H1 (cell line): Measurements from ENCODE around the gene PTGES. TPM values are rescaled to one million over a fixed set of nuclear protein-coding genes. Genes with fewer than 3 reads are reported as not detected.

ENCODE experiments used
- CTCF ChIA-PET: fragments of 300-600 bp; sonication (Branson Sonifier 250); formaldehyde crosslinking; loops from one replicate; lab custom pipeline; 2021; ENCODE audit not compliant: partially characterized antibody; lab: Charles Lee
- POLR2A ChIA-PET: fragments of 300-600 bp; sonication (Branson Sonifier 250); formaldehyde crosslinking; loops from one replicate; lab custom pipeline; 2021; ENCODE audit warnings: inconsistent platforms; ENCODE audit not compliant: partially characterized antibody; lab: Charles Lee
- DNase-seq, 2 experiments: peaks; one replicate each; pipeline versions ENCODE4 v3.0.0 to v3.0.0-alpha.2; 2010 to 2022; ENCODE audit warnings: low spot score in 2 of 2, low read depth in 1 of 2, mixed read lengths in 1 of 2
- FAIRE-seq: peaks from 2 replicates; lab custom pipeline; 2011; peaks lifted over from hg19 to GRCh38; lab: Jason Lieb, UNC
- H2AFZ ChIP-seq: 2 replicates; pipeline ENCODE4 v1.8.1; 2012; ENCODE audit warnings: low read length, inconsistent platforms
- H2AK5ac ChIP-seq: 2 replicates; pipeline ENCODE4 v1.6.1; 2013; ENCODE audit warnings: low read depth, low read length
- H2BK120ac ChIP-seq: replicated peaks from 2 replicates; pipeline ENCODE3; 2013; ENCODE audit warnings: low read depth, low read length, inconsistent platforms
- H2BK12ac ChIP-seq: 2 replicates; pipeline ENCODE4 v1.6.1; 2013; ENCODE audit warnings: low read depth, low read length
- H2BK15ac ChIP-seq: 2 replicates; pipeline ENCODE4 v1.6.1; 2013; ENCODE audit warnings: low read length
- H2BK20ac ChIP-seq: 2 replicates; pipeline ENCODE4 v1.6.1; 2013; ENCODE audit warnings: low read length
- H2BK5ac ChIP-seq: 2 replicates; pipeline ENCODE4 v1.6.1; 2013; ENCODE audit warnings: low read depth, low read length
- H3K14ac ChIP-seq: 2 replicates; pipeline ENCODE4 v1.6.1; 2013; ENCODE audit warnings: inconsistent platforms; ENCODE audit not compliant: insufficient read length
- H3K18ac ChIP-seq: 2 replicates; pipeline ENCODE4 v1.6.1; 2013; ENCODE audit warnings: low read length; ENCODE audit errors: extremely low read depth
- H3K23ac ChIP-seq: 2 replicates; pipeline ENCODE4 v1.6.1; 2013; ENCODE audit warnings: inconsistent platforms; ENCODE audit not compliant: insufficient read length
- H3K23me2 ChIP-seq: 2 replicates; pipeline ENCODE4 v1.6.1; 2013; ENCODE audit warnings: low read depth, low read length
- H3K27ac ChIP-seq: 2 replicates; pipeline ENCODE4 v1.6.1; 2011; ENCODE audit warnings: low read depth, low read length, inconsistent platforms
- H3K27me3 ChIP-seq, 4 experiments: replicated peaks in 1 of 4; 1 replicate in 1 of 4; 2 replicates in 3 of 4; pipeline versions ENCODE4 v1.6.1 to v1.8.1; 2011 to 2013; ENCODE audit warnings: low read length in 3 of 4, mild to moderate bottlenecking in 3 of 4, inconsistent platforms in 2 of 4, mixed read lengths in 2 of 4, moderate library complexity in 1 of 4; ENCODE audit not compliant: control insufficient read depth in 3 of 4, insufficient read depth in 3 of 4; ENCODE audit errors: extremely low read depth in 1 of 4
- H3K36me3 ChIP-seq, 4 experiments: 2 replicates each; pipeline versions ENCODE4 v1.6.1 to v1.8.1; 2011 to 2013; ENCODE audit warnings: mild to moderate bottlenecking in 4 of 4, low read length in 3 of 4, moderate library complexity in 2 of 4, control low read depth in 1 of 4, inconsistent platforms in 1 of 4; ENCODE audit not compliant: insufficient read depth in 4 of 4, control insufficient read depth in 2 of 4
- H3K4ac ChIP-seq: replicated peaks from 2 replicates; pipeline ENCODE3; 2013; ENCODE audit warnings: low read length, low read depth, mixed read lengths, inconsistent platforms; ENCODE audit not compliant: insufficient read length
- H3K4me1 ChIP-seq, 4 experiments: replicated peaks in 1 of 4; 1 replicate in 1 of 4; 2 replicates in 3 of 4; pipeline versions ENCODE4 v1.6.1 to v1.8.1; 2011 to 2013; ENCODE audit warnings: low read length in 3 of 4, inconsistent platforms in 2 of 4, mixed read lengths in 1 of 4; ENCODE audit not compliant: insufficient read depth in 4 of 4, control insufficient read depth in 3 of 4
- H3K4me2 ChIP-seq, 2 experiments: 2 replicates each; pipeline versions ENCODE4 v1.6.1 to v1.8.1; 2011 to 2013; ENCODE audit warnings: low read depth in 2 of 2, low read length in 2 of 2, control low read depth in 1 of 2, inconsistent platforms in 1 of 2, mild to moderate bottlenecking in 1 of 2; ENCODE audit not compliant: insufficient read depth in 1 of 2
- H3K4me3 ChIP-seq, 4 experiments: fragments of 200-600, 300-600 bp in 1 of 4; sonication (generic), shearing (Covaris generic), sonication (Bioruptor Twin) in 1 of 4; 2 replicates each; pipeline versions ENCODE4 v1.5.1 to v1.8.1; 2011 to 2016; ENCODE audit warnings: low read length in 4 of 4, low read depth in 3 of 4, control low read depth in 2 of 4, inconsistent platforms in 2 of 4, mild to moderate bottlenecking in 2 of 4, mixed read lengths in 1 of 4, moderate library complexity in 1 of 4; ENCODE audit not compliant: insufficient read depth in 2 of 4; ENCODE audit errors: extremely low read depth in 1 of 4
- H3K56ac ChIP-seq: replicated peaks from 2 replicates; pipeline ENCODE3; 2013; ENCODE audit warnings: low read depth, mild to moderate bottlenecking, mixed read lengths, low read length, inconsistent platforms; ENCODE audit not compliant: insufficient read length
- H3K79me1 ChIP-seq: 2 replicates; pipeline ENCODE4 v1.6.1; 2013; ENCODE audit warnings: low read depth, low read length, control low read depth
- H3K79me2 ChIP-seq, 2 experiments: 2 replicates each; pipeline versions ENCODE4 v1.6.1 to v1.8.1; 2012 to 2013; ENCODE audit warnings: low read length in 2 of 2, mild to moderate bottlenecking in 2 of 2, inconsistent platforms in 1 of 2; ENCODE audit not compliant: insufficient read depth in 2 of 2, control insufficient read depth in 1 of 2
- H3K9ac ChIP-seq, 4 experiments: replicated peaks in 1 of 4; 1 replicate in 1 of 4; 2 replicates in 3 of 4; pipeline versions ENCODE4 v1.6.1 to v1.8.1; 2011 to 2013; ENCODE audit warnings: low read depth in 3 of 4, low read length in 3 of 4, control low read depth in 2 of 4, mild to moderate bottlenecking in 2 of 4, moderate library complexity in 2 of 4, inconsistent platforms in 1 of 4; ENCODE audit errors: extremely low read depth in 1 of 4
- H3K9me3 ChIP-seq, 2 experiments: 2 replicates each; pipeline versions ENCODE4 v1.6.1 to v1.8.1; 2012 to 2013; ENCODE audit warnings: mild to moderate bottlenecking in 2 of 2, moderate library complexity in 2 of 2, control low read depth in 1 of 2, inconsistent platforms in 1 of 2, low read depth in 1 of 2, low read length in 1 of 2, mixed read lengths in 1 of 2; ENCODE audit not compliant: insufficient read depth in 2 of 2
- H4K20me1 ChIP-seq, 2 experiments: replicated peaks in 1 of 2; 2 replicates each; pipeline versions ENCODE3 to v1.8.1; 2011 to 2013; ENCODE audit warnings: inconsistent platforms in 2 of 2, low read length in 2 of 2, mild to moderate bottlenecking in 1 of 2; ENCODE audit not compliant: insufficient read depth in 2 of 2, control insufficient read depth in 1 of 2
- H4K5ac ChIP-seq: 2 replicates; pipeline ENCODE4 v1.6.1; 2013; ENCODE audit warnings: low read length, low read depth, mixed read lengths, inconsistent platforms; ENCODE audit not compliant: insufficient read length
- H4K8ac ChIP-seq: 2 replicates; pipeline ENCODE4 v1.8.0; 2013; ENCODE audit warnings: mild to moderate bottlenecking, moderate library complexity, low read length, inconsistent platforms; ENCODE audit not compliant: insufficient read depth; ENCODE audit errors: extremely low read depth
- H4K91ac ChIP-seq: replicated peaks from 2 replicates; pipeline ENCODE3; 2013; ENCODE audit warnings: low read length, mixed read lengths, inconsistent platforms; ENCODE audit not compliant: insufficient read length
- CHD2 ChIP-seq: IDR thresholded peaks from 2 replicates; pipeline ENCODE4 v1.6.1; 2012; ENCODE audit warnings: low read length, improper control_type of control experiment
- CREB1 ChIP-seq: IDR thresholded peaks from 2 replicates; pipeline ENCODE4 v1.6.1; 2012; ENCODE audit warnings: inconsistent platforms
- POLR2A ChIP-seq, 2 experiments: IDR thresholded peaks; 1 replicate in 1 of 2; 2 replicates in 1 of 2; pipeline ENCODE4 v1.6.1; 2011; ENCODE audit warnings: low read depth in 2 of 2, low read length in 2 of 2, mild to moderate bottlenecking in 2 of 2; ENCODE audit errors: control extremely low read depth in 1 of 2
- RNF2 ChIP-seq: fragments of 200-900, 300-1000 bp; sonication (generic); IDR thresholded peaks from 2 replicates; pipeline ENCODE4 v1.7.1; 2016; ENCODE audit warnings: borderline replicate concordance, low read depth, mild to moderate bottlenecking, antibody characterized with exemption, low read length; ENCODE audit not compliant: poor library complexity, severe bottlenecking; ENCODE audit errors: missing control alignments
- SRF ChIP-seq: IDR thresholded peaks from 2 replicates; pipeline ENCODE4 v1.6.1; 2011; ENCODE audit warnings: mild to moderate bottlenecking, low read depth, low read length, moderate library complexity
- TBP ChIP-seq: IDR thresholded peaks from 2 replicates; pipeline ENCODE4 v1.6.1; 2011; ENCODE audit warnings: low read depth, low read length, improper control_type of control experiment
- WGBS, 2 experiments: shearing (Covaris generic) in 1 of 2; methylation state at CpG; one replicate each; pipeline versions ENCODE4 v1.1.6 to v1.1.7; 2013 to 2015; ENCODE audit warnings: low lambda C conversion rate in 2 of 2, mixed read lengths in 2 of 2, inconsistent platforms in 1 of 2, low coverage in 1 of 2, missing lambda C conversion rate in 1 of 2; ENCODE audit not compliant: insufficient replicate concordance in 2 of 2, insufficient coverage in 1 of 2, insufficient read length in 1 of 2; ENCODE audit errors: extremely low coverage in 1 of 2, missing lambda C conversion rate in 1 of 2; 5-methylcytosine and 5-hydroxymethylcytosine counted together
- polyA plus RNA-seq, 7 experiments: library from polyadenylated mRNA; depleted of rRNA in 3 of 7; stranded (reverse) in 5 of 7; unstranded in 2 of 7; fragments of >200 nt in 5 of 7; fragments of 200-250 nt in 2 of 7; gene quantifications; 1 replicate in 5 of 7; 2 replicates in 1 of 7; 4 replicates in 1 of 7; pipeline versions ENCODE4 v1.2.1 to v1.2.3, GENCODE V29; 2011 to 2013; ENCODE audit warnings: missing spikeins in 2 of 7, mixed read lengths in 2 of 7
- total RNA-seq: library from RNA; stranded (reverse); fragmentation: NEBNext Ultra II Directional; extraction: Animal tissue kit (Norgen Biotek cat#: 25700); gene quantifications from 2 replicates; pipeline ENCODE4 v1.2.1, GENCODE V29; 2021
- TF ChIP-seq, protein P1 (sequence below): IDR thresholded peaks from 2 replicates; pipeline ENCODE4 v1.6.1; 2012; ENCODE audit warnings: inconsistent platforms
- TF ChIP-seq, protein P2 (sequence below): IDR thresholded peaks from 2 replicates; pipeline ENCODE4 v1.6.1; 2012; ENCODE audit warnings: inconsistent platforms

Gene PTGES
- total and polyA plus RNA-seq, 2 of the 8 experiments (the other 6 are each of a cell fraction or from before 2014, with no cell fraction given), result 3.2 to 5.1 TPM

DNA sequence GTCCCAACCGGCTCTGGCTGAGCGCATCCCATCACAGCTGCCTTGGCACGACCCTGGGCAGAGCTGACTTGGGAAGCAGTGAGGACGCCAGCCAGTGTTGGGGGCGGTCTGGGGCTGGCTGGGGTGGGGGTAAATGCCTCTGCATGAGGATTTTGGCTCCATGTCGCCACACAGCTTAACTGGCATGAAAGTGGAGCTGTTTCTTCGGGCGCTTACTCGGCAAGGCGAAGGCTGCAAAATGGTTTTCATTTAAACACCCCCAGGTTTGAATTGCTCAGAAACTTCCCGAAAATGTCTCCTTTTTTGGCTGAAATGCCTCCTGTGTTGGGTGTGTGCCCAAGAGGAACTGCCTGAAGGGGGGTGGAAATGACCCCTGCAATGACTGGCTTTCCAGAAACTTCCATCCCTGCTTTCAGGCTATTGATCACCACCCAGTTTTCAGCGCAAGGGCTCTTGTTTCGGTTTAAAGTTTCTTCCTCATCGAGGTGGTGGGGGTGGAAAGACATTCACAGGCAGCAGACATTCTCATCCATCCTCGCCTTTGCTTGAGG is 38.3 kb downstream of the PTGES start:
- Histone ChIP-seq H3K9me3 (no peaks in the 10 kb centered on the region), H4K5ac (no peak overlapping the region), H3K4me2 (no peak overlapping the region), H3K4me3 (no peak overlapping the region), H4K8ac (no peak overlapping the region), H2BK20ac (no peak overlapping the region), H2BK120ac (no peak overlapping the region), H3K79me2 (no peaks in the 10 kb centered on the region), H3K27ac (no peak overlapping the region), H3K27me3 (peaks cover 0 to 4% (median 0%) of the 10 kb centered on the region in 4 experiments; a peak in 1 of 7 replicates), H2BK15ac (no peak overlapping the region), H3K23me2 (no peaks in the 10 kb centered on the region), H3K23ac (no peak overlapping the region), H2AK5ac (no peak overlapping the region), H3K9ac (no peak overlapping the region), H4K20me1 (no peaks in the 10 kb centered on the region), H4K91ac (no peak overlapping the region), H2BK5ac (no peak overlapping the region), H3K14ac (no peak overlapping the region), H3K56ac (no peak overlapping the region), H3K18ac (no peak overlapping the region), H2BK12ac (no peak overlapping the region; the same call in 1 of the 2 replicates), H3K36me3 (no peaks in the 10 kb centered on the region), H2AFZ (no peak overlapping the region), H3K4me1 (peaks cover 0 to 9% (median 0%) of the 10 kb centered on the region in 4 experiments; a peak in 2 of 7 replicates), H3K4ac (no peak overlapping the region), H3K79me1 (no peaks in the 10 kb centered on the region)
- no peak for FAIRE-seq
- ChIA-PET CTCF (interaction anchor here (0.5 to 2.3 kb wide), 5 partner anchors 9 to 72 kb away, joined by 3 to 11 read pairs (median 3); partner anchors contain the start of gene ASB6), POLR2A (no interaction called here)
- DNase-seq, result no peak
- WGBS, 2 experiments, result 90% methylated on average over 12 of the region's 15 CpGs; no CpG with 5 or more reads in 1 of the 2 experiments
- TF ChIP-seq RNF2, result no peak
- no peak for TF ChIP-seq SRF
- TF ChIP-seq CHD2, result no peak
- TF ChIP-seq CREB1, result no peak
- no peak for TF ChIP-seq TBP
- TF ChIP-seq, protein P1, sequence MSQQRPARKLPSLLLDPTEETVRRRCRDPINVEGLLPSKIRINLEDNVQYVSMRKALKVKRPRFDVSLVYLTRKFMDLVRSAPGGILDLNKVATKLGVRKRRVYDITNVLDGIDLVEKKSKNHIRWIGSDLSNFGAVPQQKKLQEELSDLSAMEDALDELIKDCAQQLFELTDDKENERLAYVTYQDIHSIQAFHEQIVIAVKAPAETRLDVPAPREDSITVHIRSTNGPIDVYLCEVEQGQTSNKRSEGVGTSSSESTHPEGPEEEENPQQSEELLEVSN, result no peak
- TF ChIP-seq, protein P2, sequence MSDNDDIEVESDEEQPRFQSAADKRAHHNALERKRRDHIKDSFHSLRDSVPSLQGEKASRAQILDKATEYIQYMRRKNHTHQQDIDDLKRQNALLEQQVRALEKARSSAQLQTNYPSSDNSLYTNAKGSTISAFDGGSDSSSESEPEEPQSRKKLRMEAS, result no peak
- no peak for TF ChIP-seq POLR2A (IDR thresholded peaks at IDR 0.05; ENCODE audit: control extremely low read depth in 1 of 2, low read depth in 2 of 2, low read length in 2 of 2)
